ENCODE data around the gene CUX1.
"Not testable (repeated sequence)": the region's sequence is repeated elsewhere in the genome, so short reads cannot be mapped to it uniquely, and the experiment has no call there.

The CUX1 gene

GRCh38 chr7:101843293-101844271 lies 26.2 kb downstream of the CUX1 start:
- intact Hi-C loops (cut with micrococcal nuclease), result no loop called here
- H3K27me3 Mint-ChIP-seq, result no peaks in the 10 kb centered on the region
- H3K4me1 Mint-ChIP-seq (ENCODE audit: low read depth), result peaks cover 24% of the 10 kb centered on the region
- H3K27ac Mint-ChIP-seq, result no peak overlapping the region
- H3K9me3 Mint-ChIP-seq, result no peaks in the 10 kb centered on the region
- H3K4me3 Mint-ChIP-seq, result no peak overlapping the region
- peaks cover 15% of the 10 kb centered on the region for H3K36me3 Mint-ChIP-seq (ENCODE audit: low read depth)

DNA sequence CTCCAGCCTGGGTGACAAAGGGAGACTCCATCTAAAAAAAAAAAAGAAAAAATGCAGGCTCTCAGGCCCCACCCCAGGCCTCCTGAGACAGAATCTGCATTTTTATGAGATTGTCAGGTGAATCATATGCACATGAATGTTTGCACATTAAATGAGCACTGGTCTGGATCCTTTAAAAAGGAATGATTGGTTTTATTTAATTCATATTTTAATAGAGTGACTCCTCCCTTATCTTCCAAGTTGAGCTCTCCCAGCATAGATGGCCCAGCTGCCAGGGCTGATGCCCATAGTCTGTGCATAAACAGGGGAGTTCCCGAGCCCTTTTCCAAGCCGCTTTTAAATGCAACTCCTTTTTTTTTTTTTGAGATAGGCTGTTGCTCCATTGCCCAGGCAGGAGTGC lies 28.5 kb downstream of the CUX1 start:
- no peak overlapping the region for H3K4me3 Mint-ChIP-seq
- intact Hi-C loops (cut with micrococcal nuclease), result no loop called here
- H3K36me3 Mint-ChIP-seq (ENCODE audit: low read depth), result peaks cover 22% of the 10 kb centered on the region
- H3K27me3 Mint-ChIP-seq, result no peaks in the 10 kb centered on the region
- no peak overlapping the region for H3K27ac Mint-ChIP-seq
- H3K4me1 Mint-ChIP-seq (ENCODE audit: low read depth), result peaks cover 16% of the 10 kb centered on the region
- H3K9me3 Mint-ChIP-seq, result no peaks in the 10 kb centered on the region

GRCh38 chr7:101846800-101847538 lies 29.5 kb downstream of the CUX1 start:
- intact Hi-C loops (cut with micrococcal nuclease), result no loop called here
- no peaks in the 10 kb centered on the region for H3K27me3 Mint-ChIP-seq
- H3K4me3 Mint-ChIP-seq, result no peak overlapping the region
- H3K36me3 Mint-ChIP-seq (ENCODE audit: low read depth), result peaks cover 29% of the 10 kb centered on the region
- H3K9me3 Mint-ChIP-seq, result no peaks in the 10 kb centered on the region
- no peak overlapping the region for H3K27ac Mint-ChIP-seq
- peaks cover 25% of the 10 kb centered on the region for H3K4me1 Mint-ChIP-seq (ENCODE audit: low read depth)

GRCh38 chr7:101848208-101848951 lies 31.0 kb downstream of the CUX1 start:
- Mint-ChIP-seq H3K4me3 (no peak overlapping the region), H3K36me3 (ENCODE audit: low read depth) (peaks cover 22% of the 10 kb centered on the region), H3K27ac (no peak overlapping the region), H3K9me3 (no peaks in the 10 kb centered on the region), H3K27me3 (no peaks in the 10 kb centered on the region), H3K4me1 (ENCODE audit: low read depth) (peaks cover 28% of the 10 kb centered on the region)
- intact Hi-C loops (cut with micrococcal nuclease), result no loop called here

- Mint-ChIP-seq H3K36me3 (ENCODE audit: low read depth) (peaks cover 22% of the 10 kb centered on the region), H3K4me1 (ENCODE audit: low read depth) (peaks cover 38% of the 10 kb centered on the region)
- H3K27ac Mint-ChIP-seq; H3K27me3 Mint-ChIP-seq; intact Hi-C loops (cut with micrococcal nuclease); H3K9me3 Mint-ChIP-seq; H3K4me3 Mint-ChIP-seq: not testable (repeated sequence)
Observed at GRCh38 chr7:101849314-101849713, 31.9 kb downstream of the CUX1 start.

- H3K27me3 Mint-ChIP-seq; H3K9me3 Mint-ChIP-seq; H3K27ac Mint-ChIP-seq; intact Hi-C loops (cut with micrococcal nuclease); H3K4me3 Mint-ChIP-seq: not testable (repeated sequence)
- peaks cover 54% of the 10 kb centered on the region for H3K4me1 Mint-ChIP-seq (ENCODE audit: low read depth)
- peaks cover 14% of the 10 kb centered on the region for H3K36me3 Mint-ChIP-seq (ENCODE audit: low read depth)
Observed at GRCh38 chr7:101852364-101852763, 34.9 kb downstream of the CUX1 start.

GRCh38 chr7:101853684-101854083 lies 36.3 kb downstream of the CUX1 start:
- H3K4me3 Mint-ChIP-seq, result no peak overlapping the region
- H3K27ac Mint-ChIP-seq, result no peak overlapping the region
- H3K27me3 Mint-ChIP-seq, result no peaks in the 10 kb centered on the region
- no peaks in the 10 kb centered on the region for H3K9me3 Mint-ChIP-seq
- H3K36me3 Mint-ChIP-seq (ENCODE audit: low read depth), result peaks cover 14% of the 10 kb centered on the region
- H3K4me1 Mint-ChIP-seq (ENCODE audit: low read depth), result peaks cover 58% of the 10 kb centered on the region
- intact Hi-C loops (cut with micrococcal nuclease), result no loop called here

- peak overlapping the region; percentile 97 for H3K27ac Mint-ChIP-seq
- peaks cover 59% of the 10 kb centered on the region for H3K4me1 Mint-ChIP-seq (ENCODE audit: low read depth)
- no peak overlapping the region for H3K4me3 Mint-ChIP-seq
- intact Hi-C loops (cut with micrococcal nuclease), result no loop called here
- H3K36me3 Mint-ChIP-seq (ENCODE audit: low read depth), result peaks cover 10% of the 10 kb centered on the region
- H3K27me3 Mint-ChIP-seq, result no peaks in the 10 kb centered on the region
- H3K9me3 Mint-ChIP-seq, result no peaks in the 10 kb centered on the region
Observed at GRCh38 chr7:101854084-101854865, 36.8 kb downstream of the CUX1 start.

DNA sequence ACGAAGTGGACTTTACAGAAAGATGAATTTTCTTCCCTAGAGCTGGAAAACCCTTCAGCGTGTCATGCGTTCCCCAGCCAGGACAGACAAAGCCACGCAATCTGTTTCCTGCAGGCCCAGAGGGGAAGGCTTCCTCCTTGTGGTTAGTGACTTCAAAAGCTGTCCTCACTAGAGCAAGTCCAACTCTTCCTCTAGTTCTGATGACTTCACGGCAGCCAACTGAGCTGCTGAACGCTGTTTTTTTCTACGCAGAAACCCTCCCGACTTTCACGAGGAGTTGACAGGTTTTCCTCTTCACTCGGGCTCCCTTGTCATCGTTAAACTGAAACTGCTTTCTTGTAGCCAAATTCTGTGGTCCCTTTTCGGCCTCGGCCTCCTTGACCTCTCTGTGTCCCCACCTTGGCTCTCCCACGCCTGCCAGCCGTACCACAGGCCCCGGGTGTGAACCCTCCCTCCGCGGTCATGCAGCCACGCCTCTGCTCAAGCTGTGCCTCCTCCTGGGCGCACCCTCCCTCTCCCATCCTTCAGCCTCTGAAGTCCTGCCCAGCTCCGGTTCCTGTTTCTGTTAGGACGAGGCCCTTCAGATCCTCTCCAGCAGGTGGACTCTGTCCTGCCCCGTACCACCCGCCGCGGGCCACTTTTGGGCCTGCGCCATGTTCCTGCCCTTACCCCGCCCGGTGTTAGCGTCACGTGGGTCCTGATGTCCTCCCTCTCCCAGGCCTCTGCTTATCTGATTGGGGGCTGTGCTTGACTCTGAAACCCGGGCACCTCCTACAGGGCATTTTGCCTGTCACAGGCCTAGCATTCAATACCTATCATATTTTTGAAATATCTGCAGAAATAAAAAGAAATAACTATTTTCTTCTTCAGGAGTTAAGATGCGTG lies 39.3 kb downstream of the CUX1 start:
- Mint-ChIP-seq H3K4me1 (ENCODE audit: low read depth) (peaks cover 71% of the 10 kb centered on the region), H3K9me3 (no peaks in the 10 kb centered on the region), H3K27me3 (no peaks in the 10 kb centered on the region), H3K36me3 (ENCODE audit: low read depth) (peaks cover 11% of the 10 kb centered on the region), H3K4me3 (peak overlapping the region; percentile 77), H3K27ac (peak overlapping the region; percentile 97)
- intact Hi-C loops (cut with micrococcal nuclease), result loop anchor here (1.0 to 2.0 kb wide), 3 partner anchors 26 to 58 kb away; no protein-coding TSS in a partner anchor

- Mint-ChIP-seq H3K4me3 (peak overlapping the region; percentile 77), H3K36me3 (ENCODE audit: low read depth) (peaks cover 9% of the 10 kb centered on the region), H3K27ac (peak overlapping the region; percentile 97), H3K27me3 (no peaks in the 10 kb centered on the region), H3K9me3 (no peaks in the 10 kb centered on the region), H3K4me1 (ENCODE audit: low read depth) (peaks cover 73% of the 10 kb centered on the region)
- intact Hi-C loops (cut with micrococcal nuclease), result loop anchor here (1.0 to 2.0 kb wide), 3 partner anchors 25 to 57 kb away; no protein-coding TSS in a partner anchor
Observed at GRCh38 chr7:101857358-101857811, 40.0 kb downstream of the CUX1 start.

DNA sequence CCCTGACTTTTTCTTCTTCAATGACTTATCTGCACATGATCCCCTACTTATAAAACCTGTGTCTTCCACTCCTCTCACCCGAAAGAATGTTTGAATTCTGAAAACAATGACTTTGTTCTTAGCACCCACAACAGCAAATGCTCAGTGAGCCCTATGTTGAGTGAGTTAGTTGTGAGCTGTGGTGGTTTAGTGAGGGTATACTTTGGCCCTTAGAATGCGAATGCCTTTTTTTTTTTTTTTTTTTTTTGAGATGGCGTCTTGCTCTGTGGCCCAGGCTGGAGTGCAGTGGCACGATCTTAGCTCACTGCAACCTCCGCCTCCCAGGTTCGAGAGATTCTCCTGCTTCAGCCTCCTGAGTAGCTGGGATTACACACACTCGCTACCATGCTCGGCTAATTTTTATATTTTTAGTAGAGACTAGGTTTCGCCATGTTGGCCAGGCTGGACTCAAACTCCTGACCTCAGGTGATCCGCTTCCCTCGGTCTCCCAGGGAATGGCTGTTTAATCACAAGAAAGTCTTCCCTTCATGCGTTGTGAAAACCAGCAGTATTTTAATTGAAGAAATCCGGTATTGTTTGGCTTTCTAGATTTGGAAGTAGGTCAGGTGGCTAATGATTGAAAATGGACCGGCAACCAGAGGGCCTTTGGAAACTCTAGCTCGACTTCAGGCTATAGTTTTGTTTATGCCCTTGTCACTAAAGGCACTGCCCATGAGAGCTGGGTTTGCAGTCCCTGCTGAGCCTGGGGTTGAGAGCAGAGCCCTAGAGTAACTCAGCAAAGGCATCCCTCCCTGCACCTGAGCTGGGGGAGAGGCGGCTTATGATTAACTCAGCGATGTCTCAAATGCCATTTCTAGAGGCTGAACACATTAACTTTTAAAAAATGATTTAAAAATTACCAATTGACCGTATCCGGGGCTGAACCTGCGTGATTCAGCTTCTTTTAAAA lies 41.3 kb downstream of the CUX1 start:
- Mint-ChIP-seq H3K9me3 (no peaks in the 10 kb centered on the region), H3K27ac (no peak overlapping the region), H3K4me3 (no peak overlapping the region), H3K27me3 (no peaks in the 10 kb centered on the region), H3K4me1 (ENCODE audit: low read depth) (peaks cover 72% of the 10 kb centered on the region), H3K36me3 (ENCODE audit: low read depth) (peaks cover 15% of the 10 kb centered on the region)
- intact Hi-C loops (cut with micrococcal nuclease), result no loop called here
